ENCODE measurements around the gene EIF3D.
A peak's percentile ranks its signal among the peaks of the same experiment; 100 is the strongest.

Gene EIF3D

DNA sequence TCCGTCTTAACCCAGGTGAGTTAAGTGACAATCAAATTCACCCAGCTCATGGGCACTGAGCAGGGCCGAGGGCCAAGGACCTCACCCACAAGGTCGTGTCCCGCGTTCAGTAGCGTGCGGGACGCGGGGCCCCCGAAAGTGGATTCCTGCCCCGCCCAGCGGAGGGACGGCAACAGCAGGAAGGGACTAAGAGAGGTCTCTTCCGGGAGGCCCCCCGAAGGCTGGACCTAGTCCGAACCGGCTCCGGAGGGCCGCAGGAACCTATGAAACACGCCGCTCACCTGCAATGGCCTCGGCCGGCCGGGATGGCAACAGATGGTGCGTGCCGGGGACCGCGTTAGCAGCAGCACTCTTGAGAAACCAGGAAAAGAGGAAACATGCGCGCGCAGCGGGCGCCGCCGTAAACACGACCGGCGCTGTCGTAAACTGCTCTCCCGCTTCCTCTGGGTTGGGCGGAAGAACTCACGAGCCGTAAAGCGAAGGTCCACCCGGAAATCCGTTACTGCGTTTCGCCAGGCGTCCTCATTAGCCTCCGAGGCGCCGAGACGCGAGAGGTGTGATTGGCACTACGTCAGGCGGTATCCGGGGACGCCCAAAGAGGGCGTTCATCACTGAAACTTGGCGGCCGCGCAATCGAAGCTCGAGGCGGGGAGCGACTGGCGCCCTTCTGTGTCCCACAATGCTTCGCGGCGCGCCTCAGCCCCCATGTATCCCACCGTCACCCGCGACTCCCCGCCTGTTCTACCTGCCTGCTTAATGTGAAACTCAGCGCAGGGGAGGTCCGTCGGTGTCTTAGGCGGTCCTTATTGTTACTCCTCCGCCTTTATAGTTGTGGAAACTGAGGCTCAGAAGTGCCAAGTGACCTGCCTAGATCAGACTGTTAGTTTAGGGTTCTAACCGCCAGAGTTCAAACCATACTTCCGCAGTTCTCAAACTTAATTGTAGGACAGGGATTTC lies at the start of gene EIF3D:
Gene EIF3D (minus strand): TSS at position 372 of the 957 bp plus-strand sequence. CDS start 3,045 bp downstream, outside the sequence.
- peak; percentile 99 for DNase-seq (ENCODE audit: low spot score)

GRCh38 chr22:36578619-36579018 lies 49.7 kb upstream of the EIF3D start:
- no peak for DNase-seq (ENCODE audit: low spot score)

DNA sequence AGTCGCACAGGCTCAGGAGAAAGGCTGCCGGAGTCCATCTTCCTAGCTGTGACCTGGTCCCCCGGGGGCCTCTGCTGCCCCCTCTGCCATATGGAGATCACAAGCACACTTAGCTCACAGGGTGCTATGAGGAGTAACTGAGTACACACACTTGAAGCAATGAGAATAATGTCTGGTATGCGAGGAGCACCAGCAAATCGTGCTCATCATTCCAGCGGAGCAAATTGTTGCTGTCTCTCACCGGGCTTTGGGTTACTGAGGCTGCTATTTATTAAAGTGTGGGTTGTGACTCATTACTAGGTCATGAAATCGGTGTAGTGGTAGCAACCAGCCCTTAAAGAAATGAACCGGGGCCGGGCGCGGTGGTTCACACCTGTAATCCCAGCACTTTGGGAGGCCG lies 48.1 kb upstream of the EIF3D start:
- no peak for DNase-seq (ENCODE audit: low spot score)

DNA sequence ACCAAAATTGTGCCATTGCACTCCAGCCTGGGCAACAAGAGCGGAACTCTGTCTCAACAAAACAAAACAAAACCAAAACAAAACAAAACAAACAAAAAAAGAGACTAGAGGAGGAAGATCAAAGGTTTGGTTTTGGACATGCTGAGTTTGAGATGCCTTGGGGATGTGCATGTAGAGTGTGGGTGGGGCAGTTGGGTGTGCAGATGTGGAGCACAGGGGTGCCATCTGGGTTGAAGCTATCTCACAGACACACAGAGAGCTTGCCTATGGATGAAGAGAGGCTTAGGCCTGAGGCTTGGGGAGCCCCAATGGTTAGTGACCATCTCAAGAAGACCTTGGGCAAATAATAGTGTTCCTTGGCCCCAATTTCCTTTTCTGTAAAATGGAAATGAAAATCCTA lies 45.8 kb upstream of the EIF3D start:
- no peak for DNase-seq (ENCODE audit: low spot score)

DNA sequence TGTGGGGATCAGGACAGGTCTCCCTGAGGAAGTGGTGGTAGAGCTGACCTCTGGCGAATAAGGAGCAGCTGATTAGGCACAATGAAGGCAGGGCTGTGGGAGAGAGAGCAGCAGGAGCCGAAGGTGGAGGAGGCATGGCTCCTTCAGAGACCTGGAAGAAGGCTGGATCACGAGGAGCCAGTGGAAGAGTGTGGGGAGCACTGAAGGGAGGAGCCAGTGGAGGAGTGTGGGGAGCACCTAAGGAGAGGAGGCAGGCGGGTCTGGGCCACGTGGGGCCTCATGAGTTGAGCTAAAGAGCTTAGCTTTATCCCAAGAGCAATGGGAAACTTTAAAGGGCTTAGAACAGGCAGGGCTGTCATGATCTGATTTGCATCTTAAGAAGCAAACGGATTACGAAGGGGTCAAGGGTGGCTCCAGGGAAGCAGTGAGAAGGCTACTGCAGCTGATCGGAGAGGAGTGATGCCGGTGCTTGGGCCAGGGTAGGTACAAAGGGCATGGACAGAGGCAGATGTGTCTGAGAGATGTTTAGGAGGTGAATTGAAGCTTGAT lies 44.9 kb upstream of the EIF3D start:
- no peak for DNase-seq (ENCODE audit: low spot score)

GRCh38 chr22:36571991-36572390 lies 43.0 kb upstream of the EIF3D start:
- no peak for DNase-seq (ENCODE audit: low spot score)

GRCh38 chr22:36569999-36570398 lies 41.0 kb upstream of the EIF3D start:
- DNase-seq (ENCODE audit: low spot score), result no peak

- no peak for DNase-seq (ENCODE audit: low spot score)
These were observed 39.9 kb upstream of the EIF3D start for GRCh38 chr22:36568846-36569245.

DNA sequence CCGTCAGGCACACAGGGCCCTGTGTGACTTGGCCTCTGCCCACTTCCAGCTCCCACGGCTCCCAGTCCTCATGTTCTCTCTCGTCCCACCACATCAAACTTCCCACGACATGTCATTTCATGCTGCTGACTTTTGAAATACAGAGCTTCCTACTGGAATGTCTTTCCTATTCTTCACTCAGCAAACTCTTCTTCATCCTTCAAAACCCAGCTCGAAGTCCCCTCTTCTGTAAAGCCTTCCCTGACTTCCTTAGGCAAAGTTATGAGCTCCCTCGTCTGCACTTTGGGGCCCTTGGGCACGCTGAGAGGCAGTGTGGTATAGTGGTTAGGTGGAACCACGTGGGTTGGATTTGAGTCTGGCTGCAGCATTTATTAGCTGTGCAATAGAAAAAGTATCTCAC lies 37.8 kb upstream of the EIF3D start:
- DNase-seq (ENCODE audit: low spot score), result no peak

GRCh38 chr22:36565686-36566085 lies 36.7 kb upstream of the EIF3D start:
- DNase-seq (ENCODE audit: low spot score), result no peak

DNA sequence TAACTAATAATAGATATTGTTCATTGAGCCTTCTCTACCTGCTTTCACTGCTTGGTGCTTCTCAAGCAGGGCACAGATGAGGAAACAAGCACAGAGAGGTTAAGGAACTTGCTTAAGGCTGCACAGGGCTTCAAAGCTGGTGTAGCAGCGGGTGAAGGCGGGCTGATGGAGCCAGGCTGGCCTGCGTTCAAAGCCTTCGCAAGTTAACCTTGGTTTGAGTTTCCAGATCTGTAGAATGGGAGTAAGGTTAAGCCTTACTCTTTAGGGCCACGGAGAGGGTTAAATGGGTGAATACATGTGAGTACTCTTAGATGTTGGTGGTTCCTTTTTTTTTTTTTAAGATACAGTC lies 36.2 kb upstream of the EIF3D start:
- DNase-seq (ENCODE audit: low spot score), result no peak

GRCh38 chr22:36564422-36565158 lies 35.6 kb upstream of the EIF3D start:
- no peak for DNase-seq (ENCODE audit: low spot score)

DNA sequence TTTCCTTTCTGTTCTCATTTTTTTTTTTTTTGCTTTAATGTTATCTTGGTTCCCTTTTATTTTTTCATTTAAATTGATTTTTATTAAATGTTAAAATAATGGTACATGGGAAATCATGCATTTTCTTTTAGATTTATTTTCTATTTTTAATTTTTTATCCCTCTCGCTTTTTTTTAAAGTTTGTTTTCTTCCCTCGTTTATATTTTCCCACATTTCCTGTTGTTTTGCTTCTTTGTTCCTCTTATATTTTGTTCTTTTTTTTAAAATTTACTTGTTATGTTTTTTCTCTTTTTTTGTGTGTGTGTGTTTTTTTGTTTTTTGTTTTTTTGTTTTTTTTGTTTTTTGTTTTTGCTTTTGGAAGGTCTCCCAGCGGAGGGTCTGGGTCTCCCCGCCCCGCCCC lies 34.9 kb upstream of the EIF3D start:
- no peak for DNase-seq (ENCODE audit: low spot score)

GRCh38 chr22:36563444-36563843 lies 34.5 kb upstream of the EIF3D start:
- no peak for DNase-seq (ENCODE audit: low spot score)

- no peak for DNase-seq (ENCODE audit: low spot score)
These were observed 34.0 kb upstream of the EIF3D start for GRCh38 chr22:36563001-36563400.

GRCh38 chr22:36562261-36562835 lies 33.4 kb upstream of the EIF3D start:
- DNase-seq (ENCODE audit: low spot score), result no peak

DNA sequence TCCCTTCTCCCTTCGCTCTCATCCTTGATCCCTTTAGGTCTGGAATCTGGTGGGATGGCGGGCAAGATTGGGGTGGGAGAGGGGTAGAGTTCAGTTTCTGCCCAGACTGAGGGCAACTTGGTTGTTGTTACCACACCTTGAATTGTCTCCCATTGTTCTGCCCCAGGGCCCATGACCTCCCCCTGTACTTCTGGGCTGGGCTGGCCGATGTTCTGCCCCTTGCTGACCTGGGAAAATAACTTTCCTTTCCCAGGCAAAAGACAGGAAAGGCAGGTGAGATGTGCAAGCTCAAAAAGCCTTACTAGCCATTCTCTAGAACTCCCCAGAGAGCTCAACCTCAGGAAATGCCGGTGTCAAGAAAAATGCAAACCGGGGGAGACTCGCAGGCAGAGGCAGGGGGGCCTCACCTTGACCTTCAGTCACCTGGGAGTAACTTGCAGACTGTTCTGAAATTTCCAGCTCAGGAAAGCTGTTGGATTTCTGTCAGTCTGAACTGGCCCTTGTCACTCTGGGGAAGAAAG lies 32.4 kb upstream of the EIF3D start:
- no peak for DNase-seq (ENCODE audit: low spot score)

GRCh38 chr22:36560001-36560400 lies 31.0 kb upstream of the EIF3D start:
- no peak for DNase-seq (ENCODE audit: low spot score)

GRCh38 chr22:36554098-36554497 lies 25.1 kb upstream of the EIF3D start:
- no peak for DNase-seq (ENCODE audit: low spot score)

DNA sequence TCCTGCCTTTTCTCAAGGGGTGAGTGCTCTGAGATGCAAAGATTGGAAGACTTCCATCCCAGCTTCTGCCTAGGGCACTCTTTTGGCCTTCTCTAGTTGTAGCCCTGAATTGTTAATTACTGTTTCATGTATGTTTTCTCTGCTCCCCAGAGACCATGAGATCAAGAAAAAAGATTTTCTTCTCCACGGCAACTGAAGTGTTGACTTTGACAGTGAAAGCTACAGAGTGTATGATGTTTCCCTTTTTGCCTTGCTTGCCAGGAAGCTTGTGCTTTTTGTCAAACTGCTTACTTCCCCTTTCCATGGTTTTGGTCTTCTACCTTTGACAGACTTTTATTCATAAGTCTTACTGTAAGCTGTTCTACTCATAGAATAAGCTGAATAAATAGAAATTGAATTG lies 23.3 kb upstream of the EIF3D start:
- no peak for DNase-seq (ENCODE audit: low spot score)

DNA sequence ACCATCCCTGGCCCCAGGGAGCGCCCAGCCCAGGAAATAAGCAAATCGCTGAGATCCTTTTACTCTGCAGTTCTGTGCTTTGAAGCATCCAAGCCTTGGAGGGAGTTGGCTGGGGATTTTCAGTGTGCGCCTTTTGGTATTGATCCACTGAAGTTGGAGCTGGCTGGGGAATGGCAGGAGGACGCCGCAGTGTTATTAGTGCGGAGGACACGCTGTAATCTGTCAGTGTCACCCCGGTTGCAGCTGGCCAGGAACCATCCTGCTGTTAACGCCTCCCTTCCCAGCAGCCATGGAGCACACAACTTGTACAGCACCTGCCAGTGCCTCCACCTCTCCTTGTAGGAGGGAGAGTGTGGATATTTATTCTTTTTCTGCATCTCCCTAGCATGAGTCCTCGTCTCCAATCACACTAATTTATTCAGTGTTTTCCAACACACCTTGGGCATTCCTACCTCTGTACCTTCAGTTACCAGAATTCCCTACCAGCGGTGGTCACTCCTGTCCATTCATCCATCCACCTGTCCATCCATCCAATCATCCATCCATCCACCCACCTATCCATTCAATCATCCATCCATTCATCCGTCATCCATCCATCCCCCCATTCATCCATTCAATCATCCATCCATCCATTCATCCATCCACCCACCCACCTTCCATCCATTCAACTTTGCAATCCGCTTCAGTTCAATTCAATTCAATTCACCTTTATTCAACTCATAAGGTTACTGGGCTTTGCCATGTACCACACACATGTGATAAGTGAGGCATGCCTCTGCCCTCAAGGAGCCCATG lies 21.9 kb upstream of the EIF3D start:
- DNase-seq (ENCODE audit: low spot score), result no peak

DNA sequence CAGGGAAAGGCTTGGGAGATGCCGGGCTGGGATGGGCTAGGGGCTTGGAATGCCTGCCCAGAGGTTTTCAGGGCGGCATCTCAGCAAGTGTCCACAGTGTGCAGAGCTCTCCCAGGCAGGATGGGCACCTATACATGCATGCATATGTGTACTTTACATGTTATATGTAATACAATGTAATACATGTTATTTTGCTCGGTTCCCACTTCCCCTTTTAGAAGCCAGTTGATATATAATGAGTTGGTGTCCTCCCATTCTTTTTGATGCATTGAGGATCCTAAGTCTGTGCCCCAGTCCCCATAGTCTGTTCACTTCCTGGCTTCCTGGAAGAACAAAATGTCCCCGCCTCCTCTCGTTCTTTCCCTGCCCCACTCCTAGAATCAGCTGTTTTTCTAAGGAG lies 20.1 kb upstream of the EIF3D start:
- DNase-seq (ENCODE audit: low spot score), result no peak

Data from CD4-positive, alpha-beta T cell treated with Interleukin-15 for 4 hours (primary cell).